AG10803 (cell line): ENCODE data around the gene FGF6.
"Not testable (repeated sequence)": the region's sequence is repeated elsewhere in the genome, so short reads cannot be mapped to it uniquely, and the experiment has no call there.

Experiments
- DNase-seq: peaks from one replicate; pipeline ENCODE4 v3.0.0; 2010; ENCODE audit warnings: low read depth
- H3K4me3 ChIP-seq: 2 replicates; pipeline ENCODE4 v1.5.1; 2011; ENCODE audit warnings: mild to moderate bottlenecking, low read length, control low read depth
- TF ChIP-seq, protein P1 (sequence below): conservative IDR thresholded peaks from 2 replicates; pipeline ENCODE4 v1.5.1; 2011; ENCODE audit warnings: mild to moderate bottlenecking, low read length, control low read depth, inconsistent platforms

The FGF6 gene

DNA sequence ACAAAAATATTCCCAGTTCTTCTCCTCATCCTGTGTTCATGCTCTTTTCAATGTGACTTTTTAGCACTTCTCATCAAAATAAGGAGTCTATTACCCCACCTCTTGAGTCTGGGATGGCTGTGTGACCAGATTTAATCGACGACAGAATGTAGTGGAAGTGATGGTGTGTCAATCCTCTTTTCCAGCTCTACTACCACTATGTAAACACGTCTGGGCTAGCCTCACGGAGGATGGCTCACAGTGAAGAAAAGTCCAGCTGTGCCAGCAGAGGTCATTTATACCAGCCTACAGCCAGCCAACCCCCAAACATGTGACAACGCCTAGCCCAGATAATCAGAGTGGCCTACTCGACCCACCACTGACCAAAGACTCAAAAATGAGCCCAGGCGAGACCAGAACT, 37.3 kb upstream of the FGF6 start:
- TF ChIP-seq, protein P1, sequence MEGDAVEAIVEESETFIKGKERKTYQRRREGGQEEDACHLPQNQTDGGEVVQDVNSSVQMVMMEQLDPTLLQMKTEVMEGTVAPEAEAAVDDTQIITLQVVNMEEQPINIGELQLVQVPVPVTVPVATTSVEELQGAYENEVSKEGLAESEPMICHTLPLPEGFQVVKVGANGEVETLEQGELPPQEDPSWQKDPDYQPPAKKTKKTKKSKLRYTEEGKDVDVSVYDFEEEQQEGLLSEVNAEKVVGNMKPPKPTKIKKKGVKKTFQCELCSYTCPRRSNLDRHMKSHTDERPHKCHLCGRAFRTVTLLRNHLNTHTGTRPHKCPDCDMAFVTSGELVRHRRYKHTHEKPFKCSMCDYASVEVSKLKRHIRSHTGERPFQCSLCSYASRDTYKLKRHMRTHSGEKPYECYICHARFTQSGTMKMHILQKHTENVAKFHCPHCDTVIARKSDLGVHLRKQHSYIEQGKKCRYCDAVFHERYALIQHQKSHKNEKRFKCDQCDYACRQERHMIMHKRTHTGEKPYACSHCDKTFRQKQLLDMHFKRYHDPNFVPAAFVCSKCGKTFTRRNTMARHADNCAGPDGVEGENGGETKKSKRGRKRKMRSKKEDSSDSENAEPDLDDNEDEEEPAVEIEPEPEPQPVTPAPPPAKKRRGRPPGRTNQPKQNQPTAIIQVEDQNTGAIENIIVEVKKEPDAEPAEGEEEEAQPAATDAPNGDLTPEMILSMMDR: no peak
- no peak overlapping the region for H3K4me3 ChIP-seq
- DNase-seq: no peak

DNA sequence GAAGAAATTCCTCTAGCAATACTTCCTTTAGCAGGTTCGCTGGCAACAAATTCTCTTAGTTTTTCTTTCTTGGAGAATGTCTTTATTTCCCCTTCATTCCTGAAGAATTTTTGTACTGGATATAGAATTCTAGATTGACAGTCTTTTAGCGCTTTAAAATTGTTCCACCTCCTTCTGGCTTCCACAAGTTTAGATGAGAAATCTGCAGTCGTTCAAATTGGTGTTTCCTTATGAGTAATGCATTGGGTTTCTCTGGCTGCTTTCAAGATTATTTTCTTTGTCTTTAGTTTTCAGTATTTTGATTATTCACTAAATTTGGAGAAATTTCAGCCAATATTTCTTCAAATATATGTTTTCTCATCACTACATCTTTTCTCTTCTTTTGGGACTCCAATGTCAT, 33.3 kb upstream of the FGF6 start:
- TF ChIP-seq, protein P1: no peak
- no peak overlapping the region for H3K4me3 ChIP-seq
- DNase-seq: no peak

DNA sequence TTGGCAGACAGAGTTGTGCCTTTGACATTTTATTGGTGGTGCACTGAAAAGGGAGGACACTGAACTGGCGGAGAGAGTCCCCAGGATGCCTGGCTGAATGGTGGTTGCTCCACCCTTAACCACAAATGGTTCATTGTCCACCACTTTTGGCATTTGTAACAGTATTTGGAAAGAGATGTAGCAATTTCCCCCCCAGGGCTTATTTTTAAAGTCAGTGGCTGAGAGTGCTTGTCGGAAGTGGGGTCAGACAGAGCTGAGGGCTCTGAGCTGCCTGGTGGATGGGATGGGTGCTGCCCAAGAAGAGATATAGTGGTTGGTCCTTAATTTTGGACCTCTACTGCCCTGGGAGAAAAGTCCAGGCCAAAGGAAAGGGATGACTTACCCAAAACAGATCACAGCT, 31.5 kb upstream of the FGF6 start:
- no peak overlapping the region for H3K4me3 ChIP-seq
- DNase-seq: no peak
- TF ChIP-seq, protein P1: no peak

DNA sequence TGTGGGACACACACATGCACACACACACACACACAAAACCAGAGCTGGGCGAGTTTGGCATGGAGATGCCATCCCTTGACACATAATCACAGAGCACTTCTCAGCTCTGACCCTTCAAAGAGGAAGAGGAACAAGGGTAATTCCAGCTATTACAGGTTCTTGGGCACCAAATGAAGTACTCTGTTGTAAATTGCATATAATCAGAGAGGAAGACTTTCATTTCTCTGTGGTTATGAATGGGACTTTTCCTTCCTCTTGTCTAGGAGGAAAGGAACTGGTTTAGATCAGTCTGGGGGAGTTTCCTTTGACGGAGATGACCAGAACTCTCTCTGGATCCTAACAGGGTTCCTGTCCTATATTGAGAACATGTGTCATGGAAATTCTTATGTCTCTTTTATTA, 26.4 kb upstream of the FGF6 start:
- TF ChIP-seq, protein P1: no peak
- DNase-seq: no peak
- H3K4me3 ChIP-seq: no peak overlapping the region

DNA sequence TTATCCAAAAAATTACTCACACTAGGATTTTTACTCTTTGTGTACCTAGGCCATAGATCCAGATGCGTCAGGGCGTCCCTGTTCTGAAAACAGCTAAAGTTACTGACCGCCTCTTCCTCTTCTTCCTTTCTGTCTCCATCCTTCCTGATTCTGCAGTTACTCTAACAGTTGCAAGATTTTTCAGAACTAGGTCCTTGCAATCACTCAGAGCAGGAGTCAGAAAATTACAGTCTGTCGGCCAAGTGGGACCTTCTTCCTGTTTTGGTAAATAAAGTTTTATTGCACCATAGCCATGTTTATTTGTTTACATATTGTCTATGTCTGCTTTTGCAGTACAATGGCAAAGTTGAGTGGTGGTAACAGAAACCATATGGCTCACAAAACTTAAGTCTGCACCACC, 25.6 kb upstream of the FGF6 start:
- TF ChIP-seq, protein P1: no peak

DNA sequence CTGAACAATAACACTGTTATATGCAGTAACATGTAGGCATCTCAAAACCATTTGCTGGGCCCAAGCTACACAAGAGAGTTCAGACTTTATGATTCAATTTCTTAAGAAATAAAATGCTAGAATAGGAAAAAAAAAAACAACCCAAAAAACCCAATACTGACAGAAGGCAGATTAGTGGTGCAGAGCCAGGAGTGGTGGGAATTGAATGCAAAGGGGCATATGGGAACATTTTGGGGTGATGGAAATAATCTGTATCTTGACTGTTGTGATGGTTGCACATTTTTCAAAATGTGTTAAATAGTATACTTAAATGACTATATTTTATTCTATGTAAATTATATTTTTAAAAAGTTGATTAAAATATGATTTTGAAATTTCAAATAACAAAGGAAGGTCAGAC, 23.4 kb upstream of the FGF6 start:
- no peak for DNase-seq
- TF ChIP-seq, protein P1: no peak
- H3K4me3 ChIP-seq: no peak overlapping the region

More for the DNA sequence above, 25.6 kb upstream of the FGF6 start:
- no peak overlapping the region for H3K4me3 ChIP-seq
- no peak for DNase-seq

DNA sequence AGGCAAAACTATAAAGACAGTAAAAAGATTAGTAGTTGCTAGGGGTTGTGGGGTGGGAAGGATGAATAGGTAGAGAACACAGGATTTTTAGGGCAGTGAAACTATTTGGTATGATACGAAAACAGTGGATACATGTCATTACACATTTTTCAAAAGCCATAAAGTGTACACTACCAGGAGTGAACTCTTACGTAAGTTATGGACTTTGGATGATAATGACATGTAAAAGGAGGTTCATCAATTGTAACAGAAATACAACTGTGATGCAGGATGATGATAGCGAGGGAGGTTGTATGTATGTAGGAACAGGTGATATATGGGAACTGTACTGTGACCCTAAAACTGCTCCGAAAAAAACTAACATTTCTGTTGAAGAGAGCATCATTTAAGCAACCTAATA, 15.1 kb upstream of the FGF6 start:
- no peak overlapping the region for H3K4me3 ChIP-seq
- TF ChIP-seq, protein P1: no peak
- DNase-seq: no peak

DNA sequence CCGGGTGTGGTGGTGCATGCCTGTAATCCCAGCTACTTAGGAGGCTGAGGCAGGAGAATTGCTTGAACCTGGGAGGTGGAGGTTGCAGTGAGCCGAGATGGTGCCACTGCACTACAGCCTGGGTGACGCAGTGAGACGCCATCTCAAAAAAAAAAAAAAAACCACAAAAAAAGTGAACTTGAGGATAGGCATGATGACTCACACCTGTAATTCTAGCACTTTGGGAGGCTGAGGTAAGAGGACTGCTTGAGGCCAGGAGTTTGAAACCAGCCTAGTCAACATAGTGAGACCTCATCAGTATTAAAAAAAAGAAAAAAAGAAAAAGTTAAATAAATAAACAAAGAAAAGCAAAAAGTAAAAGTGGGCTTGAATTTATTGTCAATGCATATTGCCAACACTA, 10.2 kb upstream of the FGF6 start:
- not testable (repeated sequence) for DNase-seq, H3K4me3 ChIP-seq
